Caco-2 (cell line): ENCODE results near the gene RDH11. TPM values are rescaled to one million over a fixed set of nuclear protein-coding genes. Genes with fewer than 3 reads are reported as not detected.

Experiments
- BruUV-seq: library from RNA; stranded (reverse); fragments of 400-500 nt; replicated peaks from 2 replicates; lab custom pipeline; 2021; lab: Mats Ljungman, UMichigan
- CTCF ChIA-PET: fragments of 300-600 bp; sonication (Branson Sonifier 250); formaldehyde crosslinking; loops from one replicate; lab custom pipeline; 2022; ENCODE audit warnings: antibody characterized with exemption; lab: Charles Lee
- POLR2A ChIA-PET: fragments of 300-600 bp; sonication (Branson Sonifier 250); formaldehyde crosslinking; loops from one replicate; lab custom pipeline; 2022; ENCODE audit warnings: antibody characterized with exemption; lab: Charles Lee
- DNase-seq, 2 experiments: peaks; one replicate each; pipeline versions ENCODE4 v3.0.0 to v3.0.0-alpha.2; 2020 to 2022
- H3K27me3 ChIP-seq: replicated peaks from 2 replicates; pipeline ENCODE4 v1.6.0; 2011; ENCODE audit warnings: low read length; ENCODE audit not compliant: control insufficient read depth, insufficient read depth
- H3K36me3 ChIP-seq: 2 replicates; pipeline ENCODE4 v1.5.1; 2011; ENCODE audit warnings: low read length; ENCODE audit not compliant: control insufficient read depth, insufficient read depth
- H3K4me1 ChIP-seq: fragments of 250-450 bp; sonication (Bioruptor Pico); 2 replicates; pipeline ENCODE4 v1.5.1; 2020; ENCODE audit warnings: mild to moderate bottlenecking
- H3K4me3 ChIP-seq: 2 replicates; pipeline ENCODE4 v1.5.1; 2011; ENCODE audit warnings: low read depth, mild to moderate bottlenecking, control low read depth, low read length
- H3K9me3 ChIP-seq: fragments of 250-450 bp; sonication (Bioruptor Pico); 2 replicates; pipeline ENCODE4 v1.5.1; 2020; ENCODE audit warnings: mild to moderate bottlenecking, moderate library complexity
- H3K27ac Mint-ChIP-seq: one replicate; pipeline ENCODE4 v1.8.0; 2022; ENCODE audit warnings: mixed read lengths; ENCODE audit not compliant: unreplicated experiment
- H3K27me3 Mint-ChIP-seq: one replicate; pipeline ENCODE4 v1.8.0; 2022; ENCODE audit warnings: mixed read lengths; ENCODE audit not compliant: insufficient read depth, unreplicated experiment
- H3K36me3 Mint-ChIP-seq: one replicate; pipeline ENCODE4 v1.8.0; 2022; ENCODE audit warnings: mild to moderate bottlenecking, mixed read lengths; ENCODE audit not compliant: insufficient read depth, unreplicated experiment
- H3K4me1 Mint-ChIP-seq: one replicate; pipeline ENCODE4 v1.8.0; 2022; ENCODE audit warnings: low read depth, mixed read lengths; ENCODE audit not compliant: unreplicated experiment
- H3K4me3 Mint-ChIP-seq: one replicate; pipeline ENCODE4 v1.8.0; 2022; ENCODE audit warnings: mild to moderate bottlenecking, moderate library complexity, mixed read lengths; ENCODE audit not compliant: unreplicated experiment
- H3K9me3 Mint-ChIP-seq: one replicate; pipeline ENCODE4 v1.8.0; 2022; ENCODE audit warnings: mixed read lengths; ENCODE audit not compliant: unreplicated experiment
- CTCF ChIP-seq, 2 experiments: fragments of 200-600 bp in 1 of 2; IDR thresholded peaks; 1 replicate in 1 of 2; 2 replicates in 1 of 2; pipeline versions ENCODE4 v1.5.1 to v1.8.0; 2011 to 2022; ENCODE audit warnings: antibody characterized with exemption in 1 of 2, control low read depth in 1 of 2, inconsistent platforms in 1 of 2, low read depth in 1 of 2, low read length in 1 of 2, mild to moderate bottlenecking in 1 of 2, moderate library complexity in 1 of 2; ENCODE audit not compliant: insufficient read depth in 1 of 2, severe bottlenecking in 1 of 2, unreplicated experiment in 1 of 2
- intact Hi-C: fragments of 100-400 bp; cut with micrococcal nuclease; formaldehyde crosslinking; loops from one replicate; pipeline ENCODE4 v1.10.0; 2022; ENCODE audit not compliant: unreplicated experiment
- total RNA-seq: library from RNA; stranded (reverse); gene quantifications from 2 replicates; pipeline ENCODE4 v1.2.3, GENCODE V29; 2022

The RDH11 gene
- total RNA-seq, 1 experiment from 2014 or later = 83.1 TPM

DNA sequence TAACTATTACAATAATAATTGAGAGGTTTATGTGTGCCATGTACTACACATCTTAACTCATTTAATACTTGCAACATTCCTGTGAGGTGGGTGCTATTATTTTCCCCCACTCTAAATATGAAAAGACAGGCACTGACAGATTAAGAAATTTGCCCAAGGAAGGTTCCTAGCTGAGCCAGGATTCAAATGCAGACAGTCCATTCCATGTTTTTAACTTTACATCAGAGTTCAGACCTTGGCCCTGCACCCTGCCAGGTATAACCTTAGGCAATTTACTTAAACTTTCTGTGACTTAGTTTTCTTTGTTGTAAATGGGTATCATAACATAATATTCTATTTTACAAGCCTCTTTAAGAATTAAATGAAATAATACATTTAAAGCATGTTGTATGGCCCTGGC is 32.7 kb upstream of the RDH11 start:
- no peaks in the 10 kb centered on the region for H3K9me3 Mint-ChIP-seq
- no peak for TF ChIP-seq CTCF (IDR thresholded peaks at IDR 0.05; ENCODE audit: insufficient read depth in 1 of 2, low read depth in 1 of 2, low read length in 1 of 2, severe bottlenecking in 1 of 2, unreplicated experiment in 1 of 2)
- ChIA-PET POLR2A (no interaction called here), CTCF (no interaction called here)
- H3K4me3 ChIP-seq = no peak overlapping the region
- no peaks in the 10 kb centered on the region for H3K4me1 ChIP-seq
- intact Hi-C loops = no loop called here
- H3K27ac Mint-ChIP-seq = no peak overlapping the region
- no peaks in the 10 kb centered on the region for H3K9me3 ChIP-seq
- H3K4me1 Mint-ChIP-seq = no peaks in the 10 kb centered on the region
- no peak overlapping the region for H3K4me3 Mint-ChIP-seq
- H3K36me3 Mint-ChIP-seq = no peaks in the 10 kb centered on the region
- H3K27me3 ChIP-seq = no peaks in the 10 kb centered on the region; the same call in 1 of the 2 replicates
- no TSS peak for BruUV-seq
- no peaks in the 10 kb centered on the region for H3K27me3 Mint-ChIP-seq
- H3K36me3 ChIP-seq = no peaks in the 10 kb centered on the region; the same call in 1 of the 2 replicates
- no peak for DNase-seq

GRCh38 chr14:67727361-67727760 is 31.8 kb upstream of the RDH11 start:
- no TSS peak for BruUV-seq
- POLR2A ChIA-PET = no interaction called here
- Mint-ChIP-seq H3K9me3 (no peaks in the 10 kb centered on the region), H3K4me3 (no peak overlapping the region), H3K4me1 (no peaks in the 10 kb centered on the region), H3K27ac (no peak overlapping the region), H3K27me3 (no peaks in the 10 kb centered on the region), H3K36me3 (no peaks in the 10 kb centered on the region)
- CTCF ChIA-PET = no interaction called here
- Histone ChIP-seq H3K36me3 (no peaks in the 10 kb centered on the region; the same call in 1 of the 2 replicates), H3K4me1 (no peaks in the 10 kb centered on the region), H3K27me3 (no peaks in the 10 kb centered on the region; the same call in 1 of the 2 replicates), H3K9me3 (no peaks in the 10 kb centered on the region), H3K4me3 (no peak overlapping the region)
- DNase-seq = no peak
- TF ChIP-seq CTCF (IDR thresholded peaks at IDR 0.05; ENCODE audit: insufficient read depth in 1 of 2, low read depth in 1 of 2, low read length in 1 of 2, severe bottlenecking in 1 of 2, unreplicated experiment in 1 of 2) = no peak
- intact Hi-C loops = no loop called here

- no TSS peak for BruUV-seq
- no peaks in the 10 kb centered on the region for H3K27me3 Mint-ChIP-seq
- H3K36me3 Mint-ChIP-seq = no peaks in the 10 kb centered on the region
- H3K36me3 ChIP-seq = no peaks in the 10 kb centered on the region; the same call in 1 of the 2 replicates
- H3K27ac Mint-ChIP-seq = no peak overlapping the region
- ChIA-PET CTCF (no interaction called here), POLR2A (no interaction called here)
- no peak for DNase-seq
- no peak overlapping the region for H3K4me3 ChIP-seq
- no peaks in the 10 kb centered on the region; the same call in 1 of the 2 replicates for H3K27me3 ChIP-seq
- no peak overlapping the region for H3K4me3 Mint-ChIP-seq
- H3K9me3 ChIP-seq = no peaks in the 10 kb centered on the region
- TF ChIP-seq CTCF (IDR thresholded peaks at IDR 0.05; ENCODE audit: insufficient read depth in 1 of 2, low read depth in 1 of 2, low read length in 1 of 2, severe bottlenecking in 1 of 2, unreplicated experiment in 1 of 2) = no peak
- H3K9me3 Mint-ChIP-seq = no peaks in the 10 kb centered on the region
- no peaks in the 10 kb centered on the region for H3K4me1 Mint-ChIP-seq
- intact Hi-C loops = no loop called here
- no peaks in the 10 kb centered on the region for H3K4me1 ChIP-seq
Measured at GRCh38 chr14:67725171-67725570, 29.6 kb upstream of the RDH11 start.
